ENCODE results near the gene HOXD13. TPM values are rescaled to one million over a fixed set of nuclear protein-coding genes. Genes with fewer than 3 reads are reported as not detected.

The HOXD13 gene
- polyA plus RNA-seq, 10 donors = 0.11 TPM; not detected in 9

DNA sequence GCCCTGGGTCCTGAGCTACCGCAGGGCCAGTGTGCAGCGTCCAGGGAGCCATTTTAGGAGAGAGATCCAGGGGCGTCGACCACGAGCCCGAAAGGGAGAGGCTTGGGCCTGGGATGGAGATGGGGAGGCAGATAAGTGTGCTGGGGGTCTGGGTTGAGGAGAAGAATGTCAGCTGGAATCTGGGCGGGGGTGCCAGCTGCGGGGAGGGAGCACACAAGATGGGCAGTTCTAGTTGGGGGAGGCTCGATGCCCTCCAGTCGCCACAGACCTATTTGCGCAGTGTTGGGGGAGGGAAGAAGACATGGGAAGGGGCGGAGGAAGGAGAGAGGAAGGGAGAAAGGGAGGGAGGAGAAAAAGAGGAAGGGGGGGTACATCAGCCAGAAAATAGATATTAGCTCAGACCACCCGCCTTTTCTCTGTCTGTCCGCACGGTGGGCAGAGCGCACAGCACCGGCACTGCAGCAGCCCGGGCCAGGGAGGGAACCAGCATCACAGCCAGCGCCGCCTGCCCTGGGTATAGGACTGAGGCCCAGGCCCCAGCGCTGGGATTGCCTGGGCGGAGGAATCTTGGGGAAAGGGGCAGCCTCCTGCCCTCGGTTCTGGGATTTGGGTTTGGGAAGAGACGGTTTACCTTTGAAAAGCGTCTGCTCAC, 12.7 kb downstream of the HOXD13 start:
- no peak for DNase-seq

GRCh38 chr2:176105730-176106580, 13.4 kb downstream of the HOXD13 start:
- DNase-seq = no peak

GRCh38 chr2:176106581-176107539, 14.3 kb downstream of the HOXD13 start, which contains the start of gene HOXD11:
Gene HOXD11 (plus strand): TSS chr2:176107280. CDS start chr2:176107356, 76 bp downstream.
- peak in 1 of 3 donors; percentile 81 for DNase-seq

- no peak for DNase-seq
Measured at GRCh38 chr2:176107731-176108181, 15.2 kb downstream of the HOXD13 start.

- no peak for DNase-seq
Measured at GRCh38 chr2:176109192-176109901, 16.8 kb downstream of the HOXD13 start.

GRCh38 chr2:176109946-176110345, 17.4 kb downstream of the HOXD13 start:
- no peak for DNase-seq

DNA sequence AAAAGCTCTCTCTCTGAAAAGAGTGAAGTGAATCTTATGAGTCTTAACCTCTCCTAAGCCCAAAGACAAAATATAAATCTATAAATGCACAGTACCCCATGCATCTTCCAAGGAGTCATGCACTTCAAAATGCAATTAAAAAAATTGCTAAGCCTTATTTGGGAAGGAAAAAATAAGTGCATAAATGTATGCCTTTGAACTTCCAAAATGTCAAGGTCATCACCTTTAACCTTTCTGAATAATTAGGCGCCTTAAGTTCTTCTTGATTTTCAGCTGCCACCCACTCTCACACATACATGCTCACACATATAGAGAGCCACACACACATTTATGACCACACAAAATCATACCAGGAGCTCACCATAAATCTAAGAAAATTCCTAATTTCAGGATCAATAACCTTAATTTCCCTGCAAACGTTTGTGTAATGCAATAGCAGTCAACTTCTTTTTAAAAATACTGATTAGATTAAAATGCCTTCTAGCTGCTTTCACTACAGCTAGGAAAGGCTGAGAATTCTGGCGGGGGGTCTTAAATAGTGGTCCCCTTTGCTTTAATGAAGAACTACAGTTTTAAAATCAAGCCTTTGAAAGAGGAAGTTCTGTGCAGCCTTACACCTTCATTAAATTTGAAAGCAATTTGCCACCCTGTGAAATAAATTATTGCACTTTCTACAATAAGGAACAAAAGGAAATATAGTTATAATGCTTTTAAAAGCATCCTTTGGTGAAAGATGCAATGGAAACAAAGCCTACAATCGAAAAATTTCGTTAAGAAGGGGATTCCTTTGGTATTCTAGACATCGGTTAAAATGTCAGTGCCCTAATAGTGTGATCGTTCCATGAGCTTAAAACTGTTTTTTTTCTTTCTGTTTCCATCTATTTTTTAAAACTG, 18.1 kb downstream of the HOXD13 start:
- DNase-seq = no peak

GRCh38 chr2:176111309-176111663, 18.8 kb downstream of the HOXD13 start:
- peak in 2 of 3 donors; percentile 73 to 91 for DNase-seq

DNA sequence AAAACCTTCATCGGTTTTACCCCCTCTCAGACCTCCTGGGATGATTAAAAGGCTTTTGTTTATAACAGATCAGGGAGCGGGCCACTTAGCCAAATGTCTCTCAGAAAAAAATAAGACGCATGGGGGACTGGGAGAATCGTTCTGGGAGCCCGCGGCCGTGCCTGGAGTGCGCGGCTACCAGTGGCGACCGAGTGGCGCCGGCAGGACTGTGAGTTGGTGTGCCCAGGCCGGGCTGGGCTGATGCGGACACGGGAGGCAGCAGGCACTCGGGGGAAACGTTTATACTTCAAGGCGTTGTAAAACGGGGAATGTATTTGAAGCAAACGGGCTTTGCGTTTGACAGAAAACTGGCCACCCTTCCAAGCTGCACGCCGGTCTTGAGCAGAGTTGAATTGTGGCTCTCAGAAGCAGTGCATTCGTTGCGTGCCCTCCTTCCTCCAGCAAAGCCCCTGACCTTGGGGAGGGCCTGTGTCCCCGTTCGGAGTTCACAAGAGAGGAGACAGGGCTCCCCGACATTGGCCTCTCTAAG, 19.4 kb downstream of the HOXD13 start:
- DNase-seq = peak in 1 of 3 donors; percentile 55

DNA sequence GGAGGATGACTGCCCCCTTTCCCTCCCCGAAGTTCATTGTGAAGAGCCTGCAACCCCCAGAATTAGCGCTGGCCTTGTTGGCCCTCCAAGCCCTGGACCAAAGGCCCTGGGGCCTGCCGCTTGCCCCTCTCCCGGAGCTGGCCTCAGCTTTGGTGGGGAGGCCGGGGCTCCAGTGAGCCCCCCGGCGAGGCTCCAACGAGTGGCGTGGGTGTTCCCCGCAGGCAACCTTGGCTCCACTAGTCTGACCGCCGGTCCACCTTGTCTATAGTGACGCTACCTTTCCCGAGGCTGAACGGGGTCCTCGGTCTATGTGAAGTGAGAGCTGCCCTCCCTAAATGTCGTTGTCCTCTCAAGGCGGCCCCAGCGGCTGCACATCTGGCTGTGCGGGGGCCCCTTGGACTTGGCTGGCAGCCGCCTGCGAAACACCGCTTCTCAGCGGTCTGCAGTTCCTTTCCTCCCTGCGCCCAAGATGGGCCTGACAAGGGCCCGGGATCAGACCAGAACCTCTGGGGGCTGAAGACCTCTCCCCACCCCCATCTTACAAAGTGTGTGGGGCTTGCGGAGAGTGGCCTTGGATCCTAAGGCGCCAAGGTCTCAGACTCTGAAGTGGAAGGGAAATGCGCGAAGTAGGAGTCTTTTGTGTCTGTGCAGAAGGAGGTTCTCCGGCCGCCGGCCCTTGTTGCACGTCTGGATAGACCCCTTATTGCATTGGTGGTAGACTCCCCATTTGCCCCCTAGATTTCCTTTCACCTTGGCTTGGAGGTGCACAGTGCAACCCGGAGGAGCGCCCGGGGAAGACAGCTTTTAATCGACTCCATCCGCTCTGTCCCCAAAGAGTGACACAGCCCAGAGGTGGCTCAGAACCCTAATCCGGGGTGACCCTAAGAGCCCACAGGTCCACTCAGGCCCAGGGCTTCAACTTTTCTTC, 20.1 kb downstream of the HOXD13 start:
- DNase-seq = peak in 1 of 3 donors; percentile 52

DNA sequence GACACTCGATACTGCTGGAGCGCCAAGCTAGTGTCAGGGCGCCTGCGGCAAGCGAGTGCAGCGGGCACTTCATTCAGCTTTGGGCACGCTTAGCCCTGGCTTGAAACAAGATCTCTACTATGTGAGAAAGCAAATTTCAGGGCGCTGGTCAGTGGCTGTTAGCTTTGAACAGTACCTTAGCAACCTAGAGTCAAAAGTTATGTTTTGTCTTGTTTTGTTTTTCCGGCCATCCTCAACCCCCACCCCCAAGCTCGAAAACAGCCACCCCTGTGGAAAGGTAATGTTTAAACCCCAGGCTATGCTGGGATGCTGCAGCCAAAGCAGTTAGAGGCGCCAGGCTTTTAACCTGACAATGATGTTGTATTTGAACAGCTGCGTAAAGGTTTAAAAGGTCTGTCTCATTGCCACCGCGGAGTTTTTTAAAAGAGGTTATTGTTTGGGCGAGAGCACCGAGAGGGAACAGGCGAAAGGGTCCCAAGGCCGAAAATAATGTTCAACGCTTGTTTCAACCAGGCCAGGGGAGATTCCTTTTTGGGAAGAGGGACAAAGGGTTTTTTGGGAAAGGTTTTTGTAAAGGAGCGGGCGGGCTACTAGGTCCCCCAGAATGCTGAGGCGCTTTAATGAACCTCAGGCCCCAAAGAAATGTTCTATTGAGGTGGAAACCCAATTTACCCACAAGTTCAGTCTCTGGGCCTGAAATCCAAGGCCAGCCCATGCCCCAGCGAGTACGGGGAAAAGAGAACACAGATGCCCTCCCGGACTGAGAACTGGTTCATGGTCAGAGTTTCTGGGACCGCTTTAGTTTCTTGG, 21.8 kb downstream of the HOXD13 start:
- no peak for DNase-seq

DNA sequence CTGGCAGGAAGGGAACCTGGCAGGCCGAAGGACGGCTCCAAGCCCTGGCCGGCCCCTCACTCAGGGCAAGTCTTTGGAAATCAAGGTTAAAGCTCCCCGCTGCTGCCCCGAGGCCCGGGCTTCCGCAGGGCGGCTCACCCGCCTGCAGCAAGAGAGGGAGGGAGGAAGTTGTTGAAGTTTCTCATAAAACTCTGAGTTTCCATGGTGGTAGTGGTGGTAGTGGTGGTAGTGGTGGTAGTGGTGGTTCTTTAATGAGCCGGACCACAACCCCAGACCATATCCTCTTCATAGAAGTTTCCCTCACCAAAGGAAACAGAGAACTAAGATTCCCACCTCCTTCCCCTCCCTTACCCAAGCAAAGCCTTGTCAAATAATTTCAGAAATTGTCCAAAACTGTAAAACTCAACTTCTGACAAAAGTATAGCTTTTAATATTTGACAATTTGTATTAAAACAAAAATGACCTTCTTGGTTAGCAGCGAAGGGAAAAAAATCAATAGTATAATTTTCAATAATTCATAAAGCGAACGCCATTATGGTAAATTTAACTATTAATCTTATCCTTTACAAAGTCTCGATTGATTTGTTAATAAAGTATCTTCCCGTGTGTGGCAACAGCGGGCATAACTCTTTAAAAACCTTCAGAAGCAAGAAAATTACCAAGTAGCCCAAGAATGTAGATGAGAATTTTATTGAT, 22.6 kb downstream of the HOXD13 start:
- no peak for DNase-seq

DNA sequence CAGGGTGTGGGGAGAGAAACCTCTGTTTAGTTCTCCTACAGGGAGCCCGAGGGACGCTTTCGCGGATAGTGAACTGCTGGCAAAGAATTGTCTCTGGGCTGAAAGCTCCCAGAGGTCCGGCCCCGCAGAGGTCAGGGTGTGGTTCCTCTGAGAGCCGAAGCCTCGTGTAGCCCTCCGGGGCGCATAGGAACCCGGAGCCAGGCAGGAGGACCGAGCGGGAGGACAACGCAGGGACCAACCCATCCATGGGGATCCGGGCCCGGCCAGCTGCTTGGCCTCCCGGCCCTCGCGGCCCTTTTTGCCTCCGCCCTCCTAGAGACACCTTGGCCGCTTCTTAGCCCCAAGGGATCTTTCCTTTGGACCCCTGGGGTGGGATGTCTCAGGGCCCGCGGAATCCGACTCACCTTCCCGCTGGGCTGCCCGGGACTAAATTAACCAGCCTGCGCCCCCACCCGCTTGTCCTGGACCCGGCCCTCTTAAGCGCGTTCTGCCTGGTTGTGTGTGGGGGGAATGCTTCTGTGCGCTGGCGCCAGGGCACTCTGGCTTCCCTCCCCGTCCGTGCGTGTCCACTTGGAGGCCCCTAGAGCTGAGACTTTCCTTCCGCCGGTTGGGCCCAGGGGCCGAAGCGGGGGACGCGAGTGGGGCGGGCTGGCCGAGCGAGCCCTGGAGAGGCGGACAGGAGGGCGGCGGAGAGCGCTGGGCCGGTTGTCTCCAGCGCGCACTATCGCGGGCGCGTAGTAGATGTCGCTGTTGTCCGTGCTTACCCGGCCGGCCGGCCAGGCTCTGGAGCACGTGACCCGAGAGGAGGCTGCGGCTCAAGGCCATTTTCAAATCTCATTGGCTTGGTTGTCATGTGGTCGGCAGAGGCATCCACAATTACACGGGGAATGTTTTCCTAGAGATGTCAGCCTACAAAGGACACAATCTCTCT, 23.6 kb downstream of the HOXD13 start, which contains the start of gene HOXD10:
Gene HOXD10 (plus strand): TSS at position 896 of the 931 bp plus-strand sequence. CDS start 56 bp downstream, outside the sequence.
- peak in 2 of 3 donors; percentile 84 to 91 for DNase-seq

DNA sequence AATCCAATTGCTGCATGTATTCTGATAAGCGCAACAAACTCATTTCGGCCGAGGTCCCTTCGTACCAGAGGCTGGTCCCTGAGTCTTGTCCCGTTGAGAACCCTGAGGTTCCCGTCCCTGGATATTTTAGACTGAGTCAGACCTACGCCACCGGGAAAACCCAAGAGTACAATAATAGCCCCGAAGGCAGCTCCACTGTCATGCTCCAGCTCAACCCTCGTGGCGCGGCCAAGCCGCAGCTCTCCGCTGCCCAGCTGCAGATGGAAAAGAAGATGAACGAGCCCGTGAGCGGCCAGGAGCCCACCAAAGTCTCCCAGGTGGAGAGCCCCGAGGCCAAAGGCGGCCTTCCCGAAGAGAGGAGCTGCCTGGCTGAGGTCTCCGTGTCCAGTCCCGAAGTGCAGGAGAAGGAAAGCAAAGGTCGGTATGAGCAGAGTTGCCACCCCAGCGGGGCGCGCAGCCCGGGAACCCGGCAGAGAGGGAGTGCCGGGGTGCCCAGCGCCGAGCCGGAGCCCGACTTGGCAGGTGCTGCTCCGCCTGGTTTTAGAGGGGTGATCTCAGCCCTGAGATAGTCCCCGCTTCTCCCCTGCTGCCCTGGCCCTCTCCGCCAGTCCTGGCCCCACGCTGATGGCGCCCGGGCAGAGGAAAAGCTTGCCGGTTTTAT, 24.8 kb downstream of the HOXD13 start:
- no peak for DNase-seq

DNA sequence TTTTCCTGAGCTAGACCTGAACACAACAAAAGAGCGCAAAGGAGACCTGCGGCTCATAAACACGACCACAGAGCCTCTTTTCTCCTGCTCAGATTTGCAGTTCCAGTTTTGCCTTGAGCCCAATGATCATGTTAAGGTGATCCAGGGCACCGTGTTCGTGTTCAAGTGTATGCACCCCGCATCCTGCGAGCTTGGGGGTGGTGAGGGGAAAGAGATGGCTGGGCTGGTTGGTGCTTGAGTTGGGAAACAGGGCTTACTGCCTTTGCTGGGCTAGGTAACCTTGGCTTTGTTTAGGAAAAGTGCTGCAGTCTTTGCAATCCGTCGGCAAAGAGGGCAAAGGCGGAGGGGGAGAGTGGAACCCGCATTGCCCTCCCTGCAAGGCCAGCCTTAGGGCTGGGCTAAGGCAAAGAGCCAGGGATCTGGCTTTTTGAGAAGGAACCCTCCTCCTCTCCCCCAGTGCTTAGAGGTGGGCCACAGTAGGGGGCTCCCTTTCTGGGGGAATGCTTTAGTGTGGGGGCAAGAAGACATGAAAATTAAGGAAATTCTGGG, 25.4 kb downstream of the HOXD13 start:
- DNase-seq = no peak
